Endothelial cell (in vitro differentiated cells): Measurements from ENCODE around the gene WSB2. TPM values are rescaled to one million over a fixed set of nuclear protein-coding genes. Genes with fewer than 3 reads are reported as not detected.

Experiments
- DNase-seq: peaks from one replicate; pipeline ENCODE4 v3.0.0; 2021; ENCODE audit warnings: low spot score
- H3K27ac Mint-ChIP-seq: one replicate; pipeline ENCODE4 v1.8.0; 2021; ENCODE audit warnings: mixed read lengths, inconsistent platforms; ENCODE audit not compliant: unreplicated experiment
- H3K27me3 Mint-ChIP-seq: one replicate; pipeline ENCODE4 v1.8.0; 2021; ENCODE audit warnings: mild to moderate bottlenecking, moderate library complexity, mixed read lengths, inconsistent platforms; ENCODE audit not compliant: unreplicated experiment
- H3K36me3 Mint-ChIP-seq: one replicate; pipeline ENCODE4 v1.8.0; 2021; ENCODE audit warnings: mild to moderate bottlenecking, low read depth, mixed read lengths, inconsistent platforms; ENCODE audit not compliant: unreplicated experiment
- H3K4me1 Mint-ChIP-seq: one replicate; pipeline ENCODE4 v1.8.0; 2021; ENCODE audit warnings: mild to moderate bottlenecking, mixed read lengths, inconsistent platforms; ENCODE audit not compliant: unreplicated experiment
- H3K4me3 Mint-ChIP-seq: one replicate; pipeline ENCODE4 v1.8.0; 2021; ENCODE audit warnings: mild to moderate bottlenecking, mixed read lengths, inconsistent platforms; ENCODE audit not compliant: unreplicated experiment
- H3K9me3 Mint-ChIP-seq: one replicate; pipeline ENCODE4 v1.8.0; 2021; ENCODE audit warnings: mixed read lengths, inconsistent platforms; ENCODE audit not compliant: unreplicated experiment
- CTCF ChIP-seq: fragments of 200-600 bp; sonication (generic); IDR thresholded peaks from one replicate; pipeline ENCODE4 v1.5.0; 2021; ENCODE audit warnings: antibody characterized with exemption; ENCODE audit not compliant: unreplicated experiment
- total RNA-seq: library from RNA; stranded (reverse); fragmentation: NEBNext Ultra II Directional; extraction: Animal tissue kit (Norgen Biotek cat#: 25700); gene quantifications from one replicate; pipeline ENCODE4 v1.2.1, GENCODE V29; 2021; ENCODE audit not compliant: unreplicated experiment

Gene WSB2
- total RNA-seq, 1 donor from 2014 or later, result 76.7 TPM

GRCh38 chr12:117998719-117999118 lies 62.3 kb downstream of the WSB2 start:
- Mint-ChIP-seq H3K36me3 (no peaks in the 10 kb centered on the region), H3K27ac (no peak overlapping the region), H3K27me3 (no peaks in the 10 kb centered on the region), H3K9me3 (no peaks in the 10 kb centered on the region), H3K4me3 (no peak overlapping the region), H3K4me1 (no peaks in the 10 kb centered on the region)
- TF ChIP-seq CTCF, result no peak
- no peak for DNase-seq

- no peaks in the 10 kb centered on the region for H3K36me3 Mint-ChIP-seq
Observed at GRCh38 chr12:117994551-117995438, 66.2 kb downstream of the WSB2 start.

GRCh38 chr12:117986705-117987469 lies 74.1 kb downstream of the WSB2 start:
- H3K4me3 Mint-ChIP-seq, result no peak overlapping the region

More at GRCh38 chr12:117994551-117995438, 66.2 kb downstream of the WSB2 start:
- H3K9me3 Mint-ChIP-seq, result no peaks in the 10 kb centered on the region
- no peak overlapping the region for H3K27ac Mint-ChIP-seq
- H3K4me1 Mint-ChIP-seq, result no peaks in the 10 kb centered on the region
- no peak overlapping the region for H3K4me3 Mint-ChIP-seq
- no peak for DNase-seq
- no peaks in the 10 kb centered on the region for H3K27me3 Mint-ChIP-seq
- TF ChIP-seq CTCF, result no peak

GRCh38 chr12:117985182-117985581 lies 75.8 kb downstream of the WSB2 start:
- no peak overlapping the region for H3K4me3 Mint-ChIP-seq
- H3K9me3 Mint-ChIP-seq, result no peaks in the 10 kb centered on the region
- no peak for DNase-seq
- H3K27ac Mint-ChIP-seq, result no peak overlapping the region
- H3K36me3 Mint-ChIP-seq, result no peaks in the 10 kb centered on the region
- no peaks in the 10 kb centered on the region for H3K4me1 Mint-ChIP-seq
- TF ChIP-seq CTCF, result no peak
- H3K27me3 Mint-ChIP-seq, result no peaks in the 10 kb centered on the region

More at GRCh38 chr12:117986705-117987469, 74.1 kb downstream of the WSB2 start:
- no peak overlapping the region for H3K27ac Mint-ChIP-seq
- no peak for DNase-seq
- H3K36me3 Mint-ChIP-seq, result no peaks in the 10 kb centered on the region
- H3K27me3 Mint-ChIP-seq, result no peaks in the 10 kb centered on the region
- no peak for TF ChIP-seq CTCF
- H3K9me3 Mint-ChIP-seq, result no peaks in the 10 kb centered on the region
- no peaks in the 10 kb centered on the region for H3K4me1 Mint-ChIP-seq

Other genes with a start within 250 kb of the WSB2 start
- gene KSR2, start 92.2 kb downstream of the WSB2 start, total RNA-seq, result 0.05 TPM
- 8.3 TPM for gene RFC5, start 44.5 kb downstream of the WSB2 start, total RNA-seq
- gene VSIG10, start 42.8 kb upstream of the WSB2 start, total RNA-seq, result 65.0 TPM
- gene PEBP1, start 74.9 kb upstream of the WSB2 start, total RNA-seq, result 138 TPM